MCF 10A (cell line): Measurements from ENCODE around the gene BCAP31. TPM values are rescaled to one million over a fixed set of nuclear protein-coding genes. Genes with fewer than 3 reads are reported as not detected.

Source experiments
- BruUV-seq: library from RNA; stranded (reverse); fragments of 400-500 nt; replicated peaks from 2 replicates; lab custom pipeline; 2021; lab: Mats Ljungman, UMichigan
- CTCF ChIA-PET: fragments of 300-600 bp; sonication (Branson Sonifier 250); formaldehyde crosslinking; extraction: SDS; loops from one replicate; lab custom pipeline; 2021; ENCODE audit warnings: antibody characterized with exemption, inconsistent platforms; lab: Yijun Ruan, JAX
- POLR2A ChIA-PET: fragments of 300-600, 350-650 bp; sonication (Branson Sonifier 250); formaldehyde crosslinking; extraction: SDS; loops from one replicate; lab custom pipeline; 2020; ENCODE audit warnings: antibody characterized with exemption, inconsistent platforms; lab: Yijun Ruan, JAX
- DNase-seq: peaks from one replicate; pipeline ENCODE4 v3.0.0-alpha.2; 2018; ENCODE audit not compliant: unreplicated experiment
- H3K27ac Mint-ChIP-seq: one replicate; pipeline ENCODE4 v1.8.0; 2022; ENCODE audit warnings: mild to moderate bottlenecking, low read depth, mixed read lengths; ENCODE audit not compliant: unreplicated experiment
- H3K27me3 Mint-ChIP-seq: one replicate; pipeline ENCODE4 v1.8.0; 2022; ENCODE audit warnings: mixed read lengths; ENCODE audit not compliant: insufficient read depth, unreplicated experiment
- H3K36me3 Mint-ChIP-seq: one replicate; pipeline ENCODE4 v1.8.0; 2022; ENCODE audit warnings: mild to moderate bottlenecking, moderate library complexity, mixed read lengths; ENCODE audit not compliant: insufficient read depth, unreplicated experiment
- H3K4me1 Mint-ChIP-seq: one replicate; pipeline ENCODE4 v1.8.0; 2022; ENCODE audit warnings: mixed read lengths; ENCODE audit not compliant: insufficient read depth, unreplicated experiment
- H3K4me3 Mint-ChIP-seq: one replicate; pipeline ENCODE4 v1.8.0; 2022; ENCODE audit warnings: mild to moderate bottlenecking, moderate library complexity, mixed read lengths; ENCODE audit not compliant: unreplicated experiment
- H3K9me3 Mint-ChIP-seq: one replicate; pipeline ENCODE4 v1.8.0; 2022; ENCODE audit warnings: mixed read lengths; ENCODE audit not compliant: unreplicated experiment
- intact Hi-C: fragments of 100-400 bp; cut with micrococcal nuclease; formaldehyde crosslinking; loops from 2 replicates; pipeline ENCODE4 v1.14.1; 2022
- total RNA-seq: library from RNA; stranded (reverse); gene quantifications from 2 replicates; pipeline ENCODE4 v1.2.3, GENCODE V29; 2022
- TF ChIP-seq, protein P1 (sequence below): fragments of 200-600 bp; IDR thresholded peaks from one replicate; pipeline ENCODE4 v1.8.0; 2022; ENCODE audit warnings: antibody characterized with exemption, mild to moderate bottlenecking; ENCODE audit not compliant: unreplicated experiment

The BCAP31 gene
- total RNA-seq, 1 experiment from 2014 or later, result 203 TPM

GRCh38 chrX:153717445-153717844, 6.7 kb downstream of the BCAP31 start:
- DNase-seq, result no peak
- ChIA-PET CTCF (no interaction called here), POLR2A (no interaction called here)
- peaks cover 7% of the 10 kb centered on the region for H3K4me1 Mint-ChIP-seq
- H3K9me3 Mint-ChIP-seq, result no peaks in the 10 kb centered on the region
- no peaks in the 10 kb centered on the region for H3K27me3 Mint-ChIP-seq
- no peak overlapping the region for H3K27ac Mint-ChIP-seq
- BruUV-seq, result no TSS peak
- no peak overlapping the region for H3K4me3 Mint-ChIP-seq
- H3K36me3 Mint-ChIP-seq, result peaks cover 83% of the 10 kb centered on the region
- TF ChIP-seq, protein P1, sequence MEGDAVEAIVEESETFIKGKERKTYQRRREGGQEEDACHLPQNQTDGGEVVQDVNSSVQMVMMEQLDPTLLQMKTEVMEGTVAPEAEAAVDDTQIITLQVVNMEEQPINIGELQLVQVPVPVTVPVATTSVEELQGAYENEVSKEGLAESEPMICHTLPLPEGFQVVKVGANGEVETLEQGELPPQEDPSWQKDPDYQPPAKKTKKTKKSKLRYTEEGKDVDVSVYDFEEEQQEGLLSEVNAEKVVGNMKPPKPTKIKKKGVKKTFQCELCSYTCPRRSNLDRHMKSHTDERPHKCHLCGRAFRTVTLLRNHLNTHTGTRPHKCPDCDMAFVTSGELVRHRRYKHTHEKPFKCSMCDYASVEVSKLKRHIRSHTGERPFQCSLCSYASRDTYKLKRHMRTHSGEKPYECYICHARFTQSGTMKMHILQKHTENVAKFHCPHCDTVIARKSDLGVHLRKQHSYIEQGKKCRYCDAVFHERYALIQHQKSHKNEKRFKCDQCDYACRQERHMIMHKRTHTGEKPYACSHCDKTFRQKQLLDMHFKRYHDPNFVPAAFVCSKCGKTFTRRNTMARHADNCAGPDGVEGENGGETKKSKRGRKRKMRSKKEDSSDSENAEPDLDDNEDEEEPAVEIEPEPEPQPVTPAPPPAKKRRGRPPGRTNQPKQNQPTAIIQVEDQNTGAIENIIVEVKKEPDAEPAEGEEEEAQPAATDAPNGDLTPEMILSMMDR, result no peak
- intact Hi-C loops, result no loop called here

GRCh38 chrX:153714256-153714655, 9.9 kb downstream of the BCAP31 start:
- TF ChIP-seq, protein P1, result no peak
- Mint-ChIP-seq H3K27me3 (no peaks in the 10 kb centered on the region), H3K9me3 (no peaks in the 10 kb centered on the region), H3K4me3 (no peak overlapping the region), H3K36me3 (peaks cover 69% of the 10 kb centered on the region), H3K27ac (no peak overlapping the region), H3K4me1 (no peaks in the 10 kb centered on the region)
- intact Hi-C loops, result no loop called here
- no peak for DNase-seq
- CTCF ChIA-PET, result no interaction called here
- POLR2A ChIA-PET, result no interaction called here
- BruUV-seq, result no TSS peak

GRCh38 chrX:153709726-153710674, 14.2 kb downstream of the BCAP31 start:
- intact Hi-C loops, result loop anchor here (2.0 kb wide), 1 partner anchor 155 kb away; no protein-coding TSS in a partner anchor
- TF ChIP-seq, protein P1, result no peak
- no peaks in the 10 kb centered on the region for H3K9me3 Mint-ChIP-seq
- ChIA-PET POLR2A (interaction anchor here (0.9 to 1.2 kb wide), 2 partner anchors 9 to 12 kb away, joined by 4 to 7 read pairs; no protein-coding TSS in a partner anchor), CTCF (interaction anchor here (0.6 to 3.6 kb wide), 9 partner anchors 9 to 824 kb away, joined by 3 to 28 read pairs (median 4); no protein-coding TSS in a partner anchor)
- no TSS peak for BruUV-seq
- no peaks in the 10 kb centered on the region for H3K27me3 Mint-ChIP-seq
- no peak for DNase-seq
- H3K4me3 Mint-ChIP-seq, result no peak overlapping the region
- peaks cover 36% of the 10 kb centered on the region for H3K36me3 Mint-ChIP-seq
- no peak overlapping the region for H3K27ac Mint-ChIP-seq
- H3K4me1 Mint-ChIP-seq, result no peaks in the 10 kb centered on the region

DNA sequence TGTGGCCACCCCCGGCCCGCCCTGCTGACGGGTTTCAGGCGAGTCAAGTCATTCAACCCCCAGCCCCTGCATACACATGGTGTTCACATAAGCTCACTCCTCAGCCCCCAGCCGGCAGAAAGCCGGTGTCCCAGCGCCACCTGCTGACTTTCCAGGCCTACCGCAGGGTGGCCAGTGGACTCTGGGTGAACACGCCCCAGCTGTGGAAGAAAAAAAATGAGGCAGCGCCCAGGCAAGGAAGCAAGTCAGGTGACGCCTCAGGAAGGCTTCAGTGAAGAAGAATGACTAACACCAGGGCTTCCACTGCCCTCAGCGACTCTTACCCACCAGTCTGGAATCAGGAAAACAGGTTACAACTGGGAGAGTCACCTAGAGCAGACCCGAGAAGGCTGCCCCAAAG, 15.8 kb downstream of the BCAP31 start:
- H3K4me1 Mint-ChIP-seq, result no peaks in the 10 kb centered on the region
- ChIA-PET POLR2A (interaction anchor here (0.6 to 1.4 kb wide), 5 partner anchors 14 to 154 kb away, joined by 3 to 5 read pairs (median 3); no protein-coding TSS in a partner anchor), CTCF (interaction anchor here (0.6 to 3.6 kb wide), 21 partner anchors 11 to 803 kb away, joined by 3 to 28 read pairs (median 4); partner anchors contain the start of gene SLC6A8)
- peak overlapping the region; percentile 8 for H3K4me3 Mint-ChIP-seq
- no TSS peak for BruUV-seq
- H3K27ac Mint-ChIP-seq, result peak overlapping the region; percentile 69
- no peaks in the 10 kb centered on the region for H3K9me3 Mint-ChIP-seq
- intact Hi-C loops, result loop anchor here (2.0 kb wide), 1 partner anchor 154 kb away; no protein-coding TSS in a partner anchor
- TF ChIP-seq, protein P1, result peak; percentile 79
- peak; percentile 85 for DNase-seq
- no peaks in the 10 kb centered on the region for H3K27me3 Mint-ChIP-seq
- H3K36me3 Mint-ChIP-seq, result peaks cover 23% of the 10 kb centered on the region
